ENCODE results near the gene CAMK1D.

DNA sequence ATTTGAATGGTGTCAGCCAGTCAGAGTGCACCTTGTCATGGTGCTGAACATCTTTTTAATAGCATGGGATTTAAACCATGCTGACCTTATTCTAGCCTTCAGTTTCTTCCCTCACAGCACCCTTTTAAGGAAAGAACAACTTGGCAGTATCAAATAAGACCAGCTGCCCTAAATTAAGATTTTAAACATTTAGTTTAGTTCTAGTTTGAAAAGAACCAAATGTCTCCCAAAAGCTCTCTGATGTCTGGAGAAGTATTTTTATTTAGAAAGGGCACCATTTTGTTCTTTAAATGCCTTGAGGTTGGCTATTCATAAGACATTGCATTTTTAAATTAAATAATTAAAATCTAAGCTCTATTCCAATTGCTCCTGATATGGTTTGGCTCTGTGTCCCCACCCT is 531.1 kb downstream of the CAMK1D start:
- TF ChIP-seq, protein P1, sequence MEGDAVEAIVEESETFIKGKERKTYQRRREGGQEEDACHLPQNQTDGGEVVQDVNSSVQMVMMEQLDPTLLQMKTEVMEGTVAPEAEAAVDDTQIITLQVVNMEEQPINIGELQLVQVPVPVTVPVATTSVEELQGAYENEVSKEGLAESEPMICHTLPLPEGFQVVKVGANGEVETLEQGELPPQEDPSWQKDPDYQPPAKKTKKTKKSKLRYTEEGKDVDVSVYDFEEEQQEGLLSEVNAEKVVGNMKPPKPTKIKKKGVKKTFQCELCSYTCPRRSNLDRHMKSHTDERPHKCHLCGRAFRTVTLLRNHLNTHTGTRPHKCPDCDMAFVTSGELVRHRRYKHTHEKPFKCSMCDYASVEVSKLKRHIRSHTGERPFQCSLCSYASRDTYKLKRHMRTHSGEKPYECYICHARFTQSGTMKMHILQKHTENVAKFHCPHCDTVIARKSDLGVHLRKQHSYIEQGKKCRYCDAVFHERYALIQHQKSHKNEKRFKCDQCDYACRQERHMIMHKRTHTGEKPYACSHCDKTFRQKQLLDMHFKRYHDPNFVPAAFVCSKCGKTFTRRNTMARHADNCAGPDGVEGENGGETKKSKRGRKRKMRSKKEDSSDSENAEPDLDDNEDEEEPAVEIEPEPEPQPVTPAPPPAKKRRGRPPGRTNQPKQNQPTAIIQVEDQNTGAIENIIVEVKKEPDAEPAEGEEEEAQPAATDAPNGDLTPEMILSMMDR (IDR thresholded peaks at IDR 0.05 in 2 of 3, conservative IDR thresholded peaks at IDR 0.05 in 1 of 3; ENCODE audit: control insufficient read depth in 2 of 3, extremely low read depth in 1 of 3, insufficient read depth in 1 of 3, low read depth in 3 of 3, low read length in 3 of 3): no peak
- TF ChIP-seq CBX5 (IDR thresholded peaks at IDR 0.05; ENCODE audit: low read depth): no peak
- TF ChIP-seq SMARCA5 (IDR thresholded peaks at IDR 0.05): no peak
- no peak for TF ChIP-seq NFXL1 (IDR thresholded peaks at IDR 0.05; ENCODE audit: borderline replicate concordance)
- TF ChIP-seq, protein P2, sequence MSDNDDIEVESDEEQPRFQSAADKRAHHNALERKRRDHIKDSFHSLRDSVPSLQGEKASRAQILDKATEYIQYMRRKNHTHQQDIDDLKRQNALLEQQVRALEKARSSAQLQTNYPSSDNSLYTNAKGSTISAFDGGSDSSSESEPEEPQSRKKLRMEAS (IDR thresholded peaks at IDR 0.05; ENCODE audit: low read depth, low read length): no peak
- no peak for TF ChIP-seq SMC3 (IDR thresholded peaks at IDR 0.05; ENCODE audit: borderline replicate concordance, low read length)
- TF ChIP-seq, protein P3, sequence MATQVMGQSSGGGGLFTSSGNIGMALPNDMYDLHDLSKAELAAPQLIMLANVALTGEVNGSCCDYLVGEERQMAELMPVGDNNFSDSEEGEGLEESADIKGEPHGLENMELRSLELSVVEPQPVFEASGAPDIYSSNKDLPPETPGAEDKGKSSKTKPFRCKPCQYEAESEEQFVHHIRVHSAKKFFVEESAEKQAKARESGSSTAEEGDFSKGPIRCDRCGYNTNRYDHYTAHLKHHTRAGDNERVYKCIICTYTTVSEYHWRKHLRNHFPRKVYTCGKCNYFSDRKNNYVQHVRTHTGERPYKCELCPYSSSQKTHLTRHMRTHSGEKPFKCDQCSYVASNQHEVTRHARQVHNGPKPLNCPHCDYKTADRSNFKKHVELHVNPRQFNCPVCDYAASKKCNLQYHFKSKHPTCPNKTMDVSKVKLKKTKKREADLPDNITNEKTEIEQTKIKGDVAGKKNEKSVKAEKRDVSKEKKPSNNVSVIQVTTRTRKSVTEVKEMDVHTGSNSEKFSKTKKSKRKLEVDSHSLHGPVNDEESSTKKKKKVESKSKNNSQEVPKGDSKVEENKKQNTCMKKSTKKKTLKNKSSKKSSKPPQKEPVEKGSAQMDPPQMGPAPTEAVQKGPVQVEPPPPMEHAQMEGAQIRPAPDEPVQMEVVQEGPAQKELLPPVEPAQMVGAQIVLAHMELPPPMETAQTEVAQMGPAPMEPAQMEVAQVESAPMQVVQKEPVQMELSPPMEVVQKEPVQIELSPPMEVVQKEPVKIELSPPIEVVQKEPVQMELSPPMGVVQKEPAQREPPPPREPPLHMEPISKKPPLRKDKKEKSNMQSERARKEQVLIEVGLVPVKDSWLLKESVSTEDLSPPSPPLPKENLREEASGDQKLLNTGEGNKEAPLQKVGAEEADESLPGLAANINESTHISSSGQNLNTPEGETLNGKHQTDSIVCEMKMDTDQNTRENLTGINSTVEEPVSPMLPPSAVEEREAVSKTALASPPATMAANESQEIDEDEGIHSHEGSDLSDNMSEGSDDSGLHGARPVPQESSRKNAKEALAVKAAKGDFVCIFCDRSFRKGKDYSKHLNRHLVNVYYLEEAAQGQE (IDR thresholded peaks at IDR 0.05; ENCODE audit: low read depth, low read length): no peak
- TF ChIP-seq, protein P4, sequence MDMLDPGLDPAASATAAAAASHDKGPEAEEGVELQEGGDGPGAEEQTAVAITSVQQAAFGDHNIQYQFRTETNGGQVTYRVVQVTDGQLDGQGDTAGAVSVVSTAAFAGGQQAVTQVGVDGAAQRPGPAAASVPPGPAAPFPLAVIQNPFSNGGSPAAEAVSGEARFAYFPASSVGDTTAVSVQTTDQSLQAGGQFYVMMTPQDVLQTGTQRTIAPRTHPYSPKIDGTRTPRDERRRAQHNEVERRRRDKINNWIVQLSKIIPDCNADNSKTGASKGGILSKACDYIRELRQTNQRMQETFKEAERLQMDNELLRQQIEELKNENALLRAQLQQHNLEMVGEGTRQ (IDR thresholded peaks at IDR 0.05; ENCODE audit: borderline replicate concordance, low read depth, low read length): no peak

Measured in GM12878 (cell line).